CD4-positive, alpha-beta T cell treated with Interleukin-21 for 1 hour (primary cell): ENCODE results near the gene IGSF9.

Source experiments
- DNase-seq: peaks from one replicate; pipeline ENCODE4 v3.0.0-alpha.2; 2020

The IGSF9 gene

DNA sequence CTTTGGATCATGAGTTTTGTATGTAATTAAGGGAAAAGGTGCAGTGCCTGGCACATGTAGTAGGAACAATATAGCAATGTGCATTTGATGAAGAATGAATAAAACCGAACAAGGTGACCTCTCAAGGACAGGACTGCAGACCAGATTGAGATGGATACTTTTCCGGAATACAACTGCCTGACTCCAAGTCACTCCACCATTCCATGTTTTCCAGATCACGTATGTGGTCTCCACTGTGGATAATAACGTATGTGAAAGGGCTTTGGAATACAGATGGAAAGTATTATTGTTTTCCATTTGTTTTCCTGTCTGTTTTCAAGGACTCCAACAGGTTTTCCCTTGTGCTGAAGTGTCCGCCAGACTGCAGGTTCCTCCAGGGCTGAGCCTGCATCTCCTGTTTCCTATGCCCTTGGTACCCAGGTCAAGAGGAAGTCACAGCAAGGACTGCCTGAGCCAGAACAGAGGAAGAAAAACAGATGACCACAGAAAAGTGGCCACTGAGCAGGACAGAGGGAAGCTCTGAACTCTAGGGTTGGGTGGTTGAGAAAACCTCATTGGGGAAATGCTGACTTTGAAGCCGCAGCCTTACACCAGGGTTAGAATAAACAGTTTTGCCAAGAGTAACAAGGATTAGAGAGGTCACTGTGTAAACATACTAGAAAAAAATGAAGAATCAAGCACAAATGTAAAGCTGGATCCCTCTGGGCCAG, 49.4 kb downstream of the IGSF9 start:
- no peak for DNase-seq

DNA sequence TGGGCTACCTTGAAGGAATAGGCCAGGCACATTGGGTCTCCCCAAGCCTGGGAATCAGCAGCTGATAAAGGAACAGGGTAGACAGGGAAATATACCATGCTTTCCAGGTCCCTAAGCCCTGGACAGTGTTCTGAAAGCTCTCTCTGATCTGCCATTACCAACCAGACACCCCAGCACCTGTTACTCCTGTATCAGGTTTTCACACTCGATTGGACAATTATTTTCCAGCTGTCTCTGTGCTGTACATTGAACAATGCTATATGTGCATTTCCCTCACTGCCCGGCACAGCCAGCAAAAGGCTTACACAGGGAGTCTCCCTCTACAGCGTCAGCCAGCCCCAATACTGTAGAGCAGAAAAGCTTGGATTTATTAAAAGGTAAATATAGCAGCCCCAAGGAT, 50.1 kb downstream of the IGSF9 start:
- DNase-seq, result no peak

DNA sequence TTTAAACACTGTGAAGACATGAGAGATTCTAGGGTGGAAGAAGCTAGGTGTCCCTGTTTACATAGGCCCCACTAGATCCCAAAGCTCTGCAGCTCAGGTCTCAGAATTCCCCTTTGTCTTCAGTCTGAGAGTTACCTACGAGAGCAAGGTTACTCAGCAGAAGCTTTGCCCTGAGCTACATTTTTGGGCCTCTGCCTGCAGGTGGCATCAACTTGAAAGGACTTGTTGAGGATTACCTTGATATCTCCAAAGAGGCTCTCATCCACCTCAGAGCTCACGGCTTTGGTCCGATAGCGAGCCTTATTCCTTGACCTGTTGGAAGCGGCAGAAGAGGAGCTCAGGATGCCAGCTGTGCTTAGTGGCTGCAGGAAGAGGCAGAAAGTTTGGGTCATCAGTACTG, 52.5 kb downstream of the IGSF9 start:
- DNase-seq, result no peak

DNA sequence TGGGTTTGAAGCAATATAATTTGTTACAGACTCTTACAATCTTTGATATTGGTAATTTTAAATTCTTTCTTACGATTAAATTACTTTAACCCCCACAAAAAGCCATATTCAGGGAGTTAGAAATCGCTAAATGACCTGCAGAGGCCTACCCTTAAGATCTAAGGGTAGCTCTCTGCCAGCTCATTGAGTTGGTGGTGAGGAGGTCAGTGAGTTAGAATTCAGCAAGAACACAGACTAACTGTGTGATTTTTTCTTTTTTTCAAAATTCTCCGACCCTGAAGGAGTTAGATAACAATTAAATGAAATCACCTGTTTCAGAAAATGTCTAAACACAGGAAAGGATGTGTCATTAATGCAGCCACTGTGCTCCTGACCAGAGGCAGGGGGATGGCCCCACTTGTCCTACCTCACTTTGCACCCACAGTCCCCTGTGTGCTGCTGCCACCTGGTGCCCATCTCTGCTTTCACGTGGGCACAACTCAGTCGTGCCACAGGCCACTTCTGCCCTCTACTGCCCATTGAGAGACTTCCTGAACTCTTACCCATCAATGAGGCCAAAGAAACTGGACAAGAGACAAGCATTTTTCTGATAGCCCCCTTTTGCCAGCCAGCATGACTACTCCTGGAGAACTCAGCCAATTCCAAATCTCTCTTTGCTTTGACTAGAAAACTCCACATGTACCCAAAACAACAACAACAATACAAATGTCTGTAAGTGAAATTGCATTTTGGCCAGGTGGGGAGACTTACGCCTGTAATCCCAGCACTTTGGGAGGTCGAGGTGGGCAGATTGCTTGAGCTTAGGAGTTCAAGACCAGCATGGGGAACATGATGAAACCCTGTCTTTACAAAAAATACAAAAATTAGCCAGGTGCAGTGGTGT, 53.9 kb downstream of the IGSF9 start:
- DNase-seq, result peak; percentile 86

DNA sequence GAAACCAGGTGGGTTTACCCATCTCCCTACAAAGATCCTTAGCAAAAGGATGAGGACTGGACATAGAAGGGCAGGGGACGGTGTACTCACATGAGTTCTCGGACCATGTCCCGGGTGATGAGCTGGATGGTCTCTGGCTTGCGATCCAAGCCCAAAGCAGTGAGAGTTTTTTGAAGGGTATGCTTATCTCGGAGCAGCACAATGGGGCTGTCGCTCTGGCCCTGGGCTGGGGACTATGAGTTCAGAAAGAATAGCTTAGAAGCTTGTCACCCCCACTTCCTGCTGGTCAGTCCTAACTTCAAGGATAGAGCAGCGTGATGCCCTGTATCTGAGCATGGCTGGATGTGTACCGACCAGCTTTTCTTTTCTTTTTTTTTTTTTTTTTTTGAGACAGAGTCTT, 55.0 kb downstream of the IGSF9 start:
- DNase-seq, result no peak

DNA sequence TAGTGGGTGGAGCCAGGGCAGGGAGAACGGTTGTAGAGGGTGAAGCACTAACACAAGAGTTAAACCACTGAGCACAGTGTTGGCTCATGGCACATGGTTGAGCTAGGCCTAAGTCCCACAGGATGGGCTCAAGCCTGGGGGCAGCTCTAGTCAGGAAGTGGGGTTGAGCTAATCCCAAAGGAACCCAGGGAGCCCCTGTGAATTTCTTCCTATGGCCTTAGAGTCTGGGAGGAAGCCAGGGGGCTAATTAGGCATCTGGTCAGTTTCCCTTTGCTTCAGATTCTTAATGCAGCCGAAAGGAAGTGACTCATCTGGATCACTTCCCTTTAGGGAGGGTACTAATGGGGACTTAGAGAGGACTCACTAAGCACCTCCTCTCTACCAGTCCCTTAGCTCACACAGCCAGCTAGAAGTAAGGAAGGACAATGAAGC, 55.6 kb downstream of the IGSF9 start:
- DNase-seq, result no peak

DNA sequence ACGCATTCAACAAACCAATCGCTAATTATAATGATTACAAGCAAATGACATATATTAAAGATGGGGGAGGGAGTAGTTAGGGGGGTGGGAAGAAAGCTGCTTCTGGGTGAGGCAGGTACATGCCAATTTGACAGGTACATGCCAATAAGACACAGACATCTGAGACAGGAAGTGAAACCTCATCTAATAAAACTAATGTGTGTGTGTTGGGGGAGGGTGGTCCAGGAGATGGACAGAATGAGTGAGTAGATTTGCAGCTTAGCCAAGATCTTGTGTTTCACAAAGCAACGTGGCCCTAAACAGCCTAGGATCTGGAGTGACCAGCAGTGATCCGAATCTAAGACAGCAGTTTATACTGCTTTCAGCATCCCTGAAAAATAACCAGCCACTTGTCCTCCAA, 56.2 kb downstream of the IGSF9 start:
- no peak for DNase-seq

DNA sequence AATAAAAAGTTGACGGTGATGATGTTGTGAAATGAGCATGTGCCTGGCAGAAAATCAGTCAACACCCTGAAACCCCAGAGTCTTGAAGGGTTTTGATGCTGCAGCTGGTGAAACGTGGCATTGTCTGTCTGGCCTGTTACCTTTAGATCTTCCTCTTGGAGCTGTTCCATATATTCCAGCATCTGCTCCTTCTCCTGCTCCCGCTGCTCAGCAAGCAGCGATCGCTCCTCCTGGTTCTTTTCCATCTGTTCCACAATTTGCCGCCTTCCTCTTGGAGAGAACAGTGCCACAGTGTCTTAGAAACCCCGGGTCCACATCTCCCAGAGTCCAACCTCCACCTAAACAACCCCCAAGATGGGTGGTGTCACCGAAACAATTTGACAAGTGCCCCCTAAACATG, 61.1 kb downstream of the IGSF9 start:
- DNase-seq, result no peak

DNA sequence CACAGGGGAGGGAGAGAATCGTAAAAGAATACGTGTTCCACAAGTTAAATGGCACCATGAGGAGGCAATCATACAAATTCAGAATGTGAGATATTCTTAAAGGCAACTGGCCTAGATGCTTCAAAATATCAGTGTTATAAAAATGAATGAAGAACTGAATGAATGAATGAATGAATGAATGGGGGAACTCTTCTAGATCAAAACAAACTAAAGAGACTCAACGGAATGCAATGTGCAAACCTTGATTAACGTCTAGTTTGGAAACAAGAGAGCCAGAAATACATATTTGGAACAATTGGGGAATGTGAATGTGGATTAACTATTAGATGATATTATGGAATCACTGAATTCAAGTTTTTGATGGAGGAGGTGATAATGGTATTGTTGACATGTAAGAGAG, 62.3 kb downstream of the IGSF9 start:
- DNase-seq, result no peak

DNA sequence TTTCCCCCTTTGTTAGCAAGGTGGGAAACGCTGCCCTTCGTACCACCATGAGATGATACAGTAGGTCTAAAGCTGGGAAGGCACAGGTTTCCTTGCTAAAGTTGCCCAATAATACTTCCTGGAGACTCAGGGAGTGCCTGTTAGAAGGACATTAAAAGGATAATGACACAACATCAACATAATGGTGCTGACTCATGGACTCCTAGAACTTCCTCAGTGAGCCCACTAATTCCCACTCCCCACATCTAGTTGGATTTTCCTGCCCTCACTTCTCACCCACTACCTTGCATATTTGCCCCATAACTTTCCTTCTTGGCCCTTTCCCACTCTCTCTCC, 62.9 kb downstream of the IGSF9 start:
- DNase-seq, result no peak

DNA sequence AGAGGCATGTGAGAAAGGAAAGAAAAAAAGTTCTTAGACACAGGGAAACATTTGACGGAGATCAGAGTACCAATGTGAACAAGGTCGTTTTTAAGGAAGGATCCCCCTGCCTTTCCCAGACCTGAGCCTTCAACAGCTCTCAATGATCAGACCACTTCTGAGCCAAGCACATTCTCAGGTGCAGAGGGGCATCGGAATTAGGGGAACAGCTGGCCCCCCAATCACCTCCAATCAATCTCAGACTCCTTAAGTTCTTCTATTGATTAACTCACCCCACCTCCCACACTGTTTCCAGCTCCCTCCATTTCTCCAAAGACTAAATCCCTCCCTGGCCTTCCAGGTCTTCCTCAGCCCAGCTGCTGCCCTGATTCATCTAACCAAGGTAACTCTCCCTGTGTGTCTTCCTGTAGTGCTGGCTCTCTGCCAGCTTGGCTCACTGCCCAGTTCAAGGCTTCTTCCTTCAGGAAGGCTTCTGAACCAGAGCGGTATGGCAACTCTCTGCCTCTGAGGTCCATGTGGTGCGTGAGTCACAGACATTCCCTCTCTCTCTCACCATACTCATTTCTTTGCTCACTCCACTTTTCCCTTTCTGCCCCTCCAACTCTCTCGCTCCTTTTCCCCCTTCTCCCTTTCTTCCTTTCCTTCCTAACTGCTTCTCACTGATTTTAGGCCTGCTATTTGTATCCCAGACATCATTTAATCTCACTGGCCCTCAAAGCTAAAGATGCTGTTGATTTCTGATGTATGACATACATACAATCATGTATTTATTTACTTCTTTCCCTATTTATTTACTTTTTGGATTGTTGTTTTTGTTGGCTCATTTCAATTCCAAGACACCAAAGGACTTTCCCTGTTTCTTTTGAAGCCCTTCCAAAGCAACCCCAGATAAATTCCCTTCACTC, 63.5 kb downstream of the IGSF9 start:
- DNase-seq, result peak; percentile 46

DNA sequence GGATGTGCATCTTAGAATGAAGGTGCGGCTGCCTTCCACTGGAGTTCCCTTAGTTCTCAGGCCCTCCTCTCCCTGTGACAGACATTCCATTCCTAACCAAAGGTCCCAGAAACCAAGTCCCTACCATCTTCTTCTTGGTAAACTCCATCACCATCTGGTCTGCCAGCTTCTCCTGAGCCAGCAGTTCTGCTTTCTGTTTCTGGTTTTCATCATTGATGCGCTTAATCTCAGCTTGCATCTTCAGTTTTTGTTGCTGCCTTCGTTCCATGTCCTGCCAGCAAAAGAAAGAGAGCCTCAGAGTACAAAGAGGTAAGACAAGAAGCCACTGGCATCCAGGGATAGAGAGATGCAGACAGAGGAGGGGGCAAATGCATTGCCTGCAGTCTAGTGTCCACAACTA, 65.0 kb downstream of the IGSF9 start:
- no peak for DNase-seq

DNA sequence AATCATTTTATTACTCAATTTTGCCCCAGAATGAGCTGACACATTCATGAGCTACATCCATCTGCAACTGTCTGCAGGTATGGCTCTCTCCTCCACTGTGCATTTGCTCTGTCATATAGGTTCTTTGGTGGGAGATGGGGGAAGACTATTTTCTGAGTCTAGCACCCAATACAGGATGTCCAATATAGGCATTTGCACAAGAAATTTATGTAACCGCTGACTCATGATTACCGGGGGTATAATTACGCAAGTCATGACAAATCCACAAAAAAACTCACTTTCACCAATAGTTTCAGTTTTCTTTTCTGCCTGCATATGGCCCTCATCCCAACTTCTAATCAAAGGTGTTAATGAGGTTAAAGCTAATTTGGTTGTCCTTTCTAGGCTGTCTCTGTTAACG, 65.4 kb downstream of the IGSF9 start:
- no peak for DNase-seq

DNA sequence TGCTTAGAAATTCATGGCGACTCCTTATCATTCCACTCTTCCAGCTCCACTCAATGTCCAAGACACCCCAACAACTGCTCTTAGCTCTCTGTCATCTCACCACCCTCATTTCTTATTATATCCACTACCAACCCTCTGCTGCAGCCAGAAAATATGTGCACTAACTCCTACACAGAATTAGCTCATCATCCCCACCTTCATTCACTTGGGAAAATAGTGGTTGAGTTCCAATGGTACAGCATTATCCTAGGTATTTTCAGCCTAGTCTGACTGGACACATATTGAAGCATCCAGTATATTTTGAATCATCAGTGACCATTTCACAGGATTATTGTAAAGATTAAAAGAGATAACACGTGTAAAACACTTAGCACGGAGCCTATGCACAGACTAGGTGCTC, 66.3 kb downstream of the IGSF9 start:
- no peak for DNase-seq

DNA sequence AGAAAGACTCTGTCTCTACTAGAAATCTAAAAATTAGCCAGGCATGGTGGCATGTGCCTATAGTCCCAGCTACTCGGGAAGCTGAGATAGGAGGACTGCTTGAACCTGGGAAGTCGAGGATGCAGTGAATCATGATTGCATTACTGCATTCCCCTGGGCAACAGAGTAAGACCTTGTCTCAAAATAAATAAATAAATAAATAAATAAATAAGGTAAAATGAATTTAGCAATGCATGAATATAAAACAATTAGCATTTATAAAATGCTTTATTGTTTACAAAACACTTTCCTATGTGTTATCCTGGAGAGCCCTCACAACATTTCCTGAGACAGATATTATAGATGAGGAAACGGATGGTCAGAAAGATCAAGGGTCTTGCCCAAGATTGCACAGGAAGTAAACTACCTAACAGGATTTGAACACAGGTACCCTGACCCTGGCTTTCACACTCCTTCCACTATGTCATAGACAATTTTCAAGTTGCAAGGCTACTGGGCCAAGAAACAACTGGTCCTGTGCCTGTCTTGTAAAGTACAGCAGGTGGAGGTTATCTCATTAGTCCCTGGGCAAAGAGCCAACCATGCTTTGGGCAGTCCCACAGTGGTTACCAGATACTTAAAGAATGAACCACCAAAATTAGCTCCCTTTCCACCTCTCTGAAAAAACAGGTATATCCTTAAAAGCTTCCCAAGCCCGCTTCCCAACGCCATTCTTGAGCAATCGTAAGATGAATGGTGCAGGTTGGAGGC, 67.5 kb downstream of the IGSF9 start:
- no peak for DNase-seq
